Common myeloid progenitor, CD34-positive (primary cell): ENCODE results near the gene TFB2M.
A peak's percentile ranks its signal among the peaks of the same experiment; 100 is the strongest.

Experiments
- CTCF ChIA-PET: fragments of 350-600 bp; sonication (Branson Sonifier 250); formaldehyde crosslinking; loops from one replicate; lab custom pipeline; 2021; ENCODE audit warnings: antibody characterized with exemption; lab: Charles Lee
- POLR2A ChIA-PET: fragments of 350-600 bp; sonication (Branson Sonifier 250); formaldehyde crosslinking; loops from one replicate; lab custom pipeline; 2021; ENCODE audit warnings: antibody characterized with exemption; lab: Charles Lee
- DNase-seq, 3 donors: peaks; one replicate each; pipeline versions ENCODE4 v3.0.0 to v3.0.0-alpha.2; 2013
- H3K27ac ChIP-seq, 2 experiments: 1 replicate in 1 of 2; 2 replicates in 1 of 2; pipeline ENCODE4 v1.7.0; 2013; ENCODE audit warnings: inconsistent platforms in 2 of 2, low read length in 2 of 2, mild to moderate bottlenecking in 2 of 2, low read depth in 1 of 2, moderate library complexity in 1 of 2; ENCODE audit not compliant: severe bottlenecking in 2 of 2, insufficient read depth in 1 of 2, poor library complexity in 1 of 2
- H3K27me3 ChIP-seq, 5 experiments: replicated peaks in 2 of 5; 1 replicate in 3 of 5; 2 replicates in 2 of 5; pipeline versions ENCODE4 v1.6.1 to v1.7.0; 2013; ENCODE audit warnings: low read length in 4 of 5, mild to moderate bottlenecking in 2 of 5, moderate library complexity in 2 of 5, inconsistent platforms in 1 of 5; ENCODE audit not compliant: insufficient read depth in 5 of 5, control insufficient read depth in 4 of 5
- H3K36me3 ChIP-seq, 4 experiments: 1 replicate in 2 of 4; 2 replicates in 2 of 4; pipeline versions ENCODE4 v1.6.1 to v1.7.0; 2013; ENCODE audit warnings: low read length in 3 of 4, control low read depth in 1 of 4, mild to moderate bottlenecking in 1 of 4; ENCODE audit not compliant: control insufficient read depth in 4 of 4, insufficient read depth in 4 of 4
- H3K4me1 ChIP-seq, 4 experiments: 1 replicate in 3 of 4; 2 replicates in 1 of 4; pipeline versions ENCODE4 v1.6.1 to v1.7.1; 2013; ENCODE audit warnings: low read length in 3 of 4, mild to moderate bottlenecking in 3 of 4, control low read depth in 1 of 4, inconsistent platforms in 1 of 4, moderate library complexity in 1 of 4; ENCODE audit not compliant: control insufficient read depth in 4 of 4, insufficient read depth in 4 of 4; ENCODE audit errors: control extremely low read depth in 1 of 4
- H3K4me3 ChIP-seq, 7 experiments: 1 replicate in 4 of 7; 2 replicates in 3 of 7; pipeline versions ENCODE4 v1.5.1 to v1.7.0; 2013; ENCODE audit warnings: mild to moderate bottlenecking in 7 of 7, low read length in 6 of 7, moderate library complexity in 6 of 7, inconsistent platforms in 2 of 7, low read depth in 2 of 7, control low read depth in 1 of 7; ENCODE audit not compliant: insufficient read depth in 4 of 7, control insufficient read depth in 1 of 7; ENCODE audit errors: extremely low read depth in 1 of 7
- H3K9me3 ChIP-seq, 5 experiments: 1 replicate in 4 of 5; 2 replicates in 1 of 5; pipeline versions ENCODE4 v1.6.1 to v1.7.1; 2013; ENCODE audit warnings: low read length in 4 of 5, mild to moderate bottlenecking in 2 of 5, inconsistent platforms in 1 of 5, low read depth in 1 of 5, moderate library complexity in 1 of 5; ENCODE audit not compliant: control insufficient read depth in 4 of 5, insufficient read depth in 2 of 5; ENCODE audit errors: control extremely low read depth in 1 of 5
- WGBS: methylation state at CpG from one replicate; pipeline ENCODE4 v1.1.5; 2013; ENCODE audit not compliant: insufficient coverage; 5-methylcytosine and 5-hydroxymethylcytosine counted together

Gene TFB2M

DNA sequence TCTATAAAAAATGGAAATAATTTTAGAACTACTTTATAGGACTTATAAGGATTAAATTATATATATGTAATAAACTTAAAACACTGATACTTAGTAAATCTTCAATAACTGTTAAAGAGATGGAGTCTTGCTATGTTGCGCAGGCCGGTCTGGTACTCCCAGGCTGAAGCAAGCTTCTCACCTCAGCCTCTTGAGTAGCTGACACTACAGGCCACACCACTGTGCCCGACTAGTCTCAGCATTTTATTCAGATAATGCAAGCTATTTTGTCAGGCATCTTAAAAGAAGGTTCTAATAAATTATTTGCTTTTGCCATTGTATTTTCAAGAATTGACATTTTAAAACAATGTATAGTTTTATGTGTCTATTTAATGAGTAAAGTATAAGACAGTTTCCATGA is 21.0 kb upstream of the TFB2M start:
- peak overlapping the region in 1 of 2 experiments; percentile 75 for H3K27ac ChIP-seq
- peaks cover 7 to 41% (median 22%) of the 10 kb centered on the region in 4 experiments for H3K4me1 ChIP-seq
- H3K4me3 ChIP-seq: no peak overlapping the region
- WGBS: 94% methylated on average over 2 of the region's 3 CpGs
- no peak for DNase-seq
- H3K36me3 ChIP-seq: peaks cover 9 to 42% (median 21%) of the 10 kb centered on the region in 4 experiments
- POLR2A ChIA-PET: no interaction called here
- H3K9me3 ChIP-seq: peaks cover 0 to 6% (median 0%) of the 10 kb centered on the region in 5 experiments
- H3K27me3 ChIP-seq: no peaks in the 10 kb centered on the region
- CTCF ChIA-PET: interaction anchor here (0.7 to 1.9 kb wide), 4 partner anchors 10 to 20 kb away, joined by 3 to 8 read pairs (median 3); no protein-coding TSS in a partner anchor

DNA sequence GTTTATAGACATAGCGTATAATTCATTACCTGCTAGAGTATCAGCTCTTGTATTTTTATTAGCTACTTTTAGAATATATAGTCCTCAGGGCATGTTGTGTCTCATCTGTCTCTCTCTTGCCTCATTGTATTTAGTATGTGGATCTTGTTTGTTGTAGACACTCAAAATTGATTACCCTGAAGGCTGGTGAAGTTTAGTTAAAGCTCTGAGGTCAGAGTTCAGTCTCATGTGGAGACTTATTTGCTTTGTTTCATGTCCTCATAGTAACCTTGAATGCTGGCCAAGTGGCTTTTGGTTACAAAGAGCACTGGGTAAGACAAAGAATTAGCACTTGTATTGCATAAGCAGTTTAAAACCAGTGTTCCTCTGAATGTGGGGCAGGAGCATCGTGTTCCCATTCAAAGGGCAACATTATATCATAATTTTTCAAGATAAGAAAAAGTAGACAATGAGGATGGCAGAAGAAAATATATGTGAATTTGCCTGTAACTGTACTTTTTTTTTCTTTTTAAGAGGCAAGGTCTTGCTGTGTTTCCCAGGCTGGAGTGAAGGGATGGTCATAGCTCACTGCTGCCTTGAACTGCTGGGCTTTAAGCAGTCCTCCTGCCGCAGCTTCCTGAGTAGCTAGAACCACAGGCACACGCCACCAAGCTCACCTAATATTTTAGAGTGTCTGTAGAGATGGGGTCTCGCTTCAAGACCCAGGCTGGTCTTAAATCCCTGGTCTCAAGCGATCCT is 17.6 kb upstream of the TFB2M start:
- Histone ChIP-seq H3K27ac (peak overlapping the region; percentile 35 to 93), H3K27me3 (no peaks in the 10 kb centered on the region), H3K4me3 (no peak overlapping the region), H3K9me3 (no peaks in the 10 kb centered on the region), H3K36me3 (peaks cover 8 to 31% (median 17%) of the 10 kb centered on the region in 4 experiments), H3K4me1 (peaks cover 26 to 75% (median 52%) of the 10 kb centered on the region in 4 experiments)
- no CpG with 5 or more reads among the region's 6 CpGs for WGBS
- ChIA-PET CTCF (interaction anchor here (1.0 to 2.1 kb wide), 5 partner anchors 10 to 69 kb away, joined by 3 to 7 read pairs (median 4); no protein-coding TSS in a partner anchor), POLR2A (no interaction called here)
- no peak for DNase-seq

DNA sequence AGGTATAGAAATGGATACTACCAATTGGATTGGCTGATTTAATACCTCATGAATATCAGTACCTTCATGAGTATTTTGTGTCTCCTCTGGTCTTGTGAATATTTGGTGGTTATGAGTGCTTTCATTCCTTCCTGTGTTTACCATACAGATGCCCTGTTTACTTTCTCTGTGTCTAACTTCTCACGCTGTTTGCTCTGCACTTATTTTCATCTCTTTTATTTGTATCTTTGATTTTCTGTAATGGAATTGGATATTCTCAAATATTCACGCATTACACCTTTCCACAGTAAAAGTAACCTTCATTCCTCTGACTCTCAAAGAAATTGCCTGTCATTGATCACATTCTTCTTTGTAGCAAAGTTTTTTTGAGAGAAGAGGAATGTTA is 17.0 kb upstream of the TFB2M start:
- ChIA-PET CTCF (interaction anchor here (0.7 to 2.1 kb wide), 6 partner anchors 9 to 70 kb away, joined by 3 to 7 read pairs (median 4); no protein-coding TSS in a partner anchor), POLR2A (interaction anchor here (0.5 kb wide), 1 partner anchor 22 kb away, joined by 3 read pairs; no protein-coding TSS in a partner anchor)
- H3K36me3 ChIP-seq: peaks cover 8 to 31% (median 17%) of the 10 kb centered on the region in 4 experiments
- no peaks in the 10 kb centered on the region for H3K27me3 ChIP-seq
- H3K4me3 ChIP-seq: peak overlapping the region in 2 of 7 experiments; percentile 8 to 14
- no peak for DNase-seq
- H3K9me3 ChIP-seq: no peaks in the 10 kb centered on the region
- H3K27ac ChIP-seq: peak overlapping the region; percentile 35 to 93
- peaks cover 30 to 80% (median 57%) of the 10 kb centered on the region in 4 experiments for H3K4me1 ChIP-seq
- WGBS: no CpG with 5 or more reads among the region's 2 CpGs

DNA sequence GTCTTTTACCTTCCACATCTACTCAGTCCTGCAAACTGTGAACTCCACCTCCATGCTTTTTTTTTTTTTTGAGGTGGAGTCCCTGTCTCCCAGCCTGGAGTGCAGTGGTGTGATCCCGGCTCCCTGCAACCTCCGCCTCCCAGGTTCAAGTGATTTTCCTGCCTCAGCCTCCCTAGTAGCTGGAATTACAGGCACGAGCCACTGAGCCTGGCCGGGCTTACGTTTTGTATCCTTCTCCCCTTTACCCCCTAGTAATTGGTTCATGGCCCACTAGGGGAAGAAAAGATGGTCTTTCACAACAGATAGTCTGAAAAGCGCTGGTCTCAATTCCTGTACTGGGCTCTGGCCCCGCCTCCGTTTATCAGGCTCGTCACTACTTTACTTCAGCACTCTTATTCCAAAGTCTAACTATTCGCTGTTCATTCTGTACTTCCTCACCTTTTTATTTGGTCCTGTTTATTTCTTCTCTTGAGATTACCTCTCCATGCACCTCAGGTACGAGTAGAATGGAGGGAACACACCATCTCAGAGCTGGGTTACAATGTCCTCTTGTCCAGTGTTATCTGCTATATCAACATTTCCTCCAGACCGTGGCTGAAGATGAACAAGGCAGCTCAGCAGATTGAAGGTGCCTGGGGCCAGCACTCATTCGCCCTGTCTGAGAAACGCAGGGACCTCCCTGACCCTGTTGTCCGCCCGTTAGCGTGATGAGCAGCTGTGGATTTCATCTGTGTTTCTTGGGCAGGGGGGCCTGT is 16.4 kb upstream of the TFB2M start:
- Histone ChIP-seq H3K9me3 (no peaks in the 10 kb centered on the region), H3K36me3 (peaks cover 8 to 31% (median 17%) of the 10 kb centered on the region in 4 experiments), H3K4me3 (peak overlapping the region in 3 of 7 experiments; percentile 3 to 33 (median 29)), H3K27ac (peak overlapping the region; percentile 35 to 93), H3K27me3 (no peaks in the 10 kb centered on the region), H3K4me1 (peaks cover 34 to 80% (median 59%) of the 10 kb centered on the region in 4 experiments)
- peak in 2 of 3 donors; percentile 44 to 52 for DNase-seq
- WGBS: 84% methylated on average over 11 of the region's 17 CpGs
- ChIA-PET CTCF (interaction anchor here (0.7 to 2.1 kb wide), 6 partner anchors 9 to 71 kb away, joined by 3 to 8 read pairs (median 4); no protein-coding TSS in a partner anchor), POLR2A (interaction anchor here (0.5 kb wide), 1 partner anchor 21 kb away, joined by 3 read pairs; no protein-coding TSS in a partner anchor)

DNA sequence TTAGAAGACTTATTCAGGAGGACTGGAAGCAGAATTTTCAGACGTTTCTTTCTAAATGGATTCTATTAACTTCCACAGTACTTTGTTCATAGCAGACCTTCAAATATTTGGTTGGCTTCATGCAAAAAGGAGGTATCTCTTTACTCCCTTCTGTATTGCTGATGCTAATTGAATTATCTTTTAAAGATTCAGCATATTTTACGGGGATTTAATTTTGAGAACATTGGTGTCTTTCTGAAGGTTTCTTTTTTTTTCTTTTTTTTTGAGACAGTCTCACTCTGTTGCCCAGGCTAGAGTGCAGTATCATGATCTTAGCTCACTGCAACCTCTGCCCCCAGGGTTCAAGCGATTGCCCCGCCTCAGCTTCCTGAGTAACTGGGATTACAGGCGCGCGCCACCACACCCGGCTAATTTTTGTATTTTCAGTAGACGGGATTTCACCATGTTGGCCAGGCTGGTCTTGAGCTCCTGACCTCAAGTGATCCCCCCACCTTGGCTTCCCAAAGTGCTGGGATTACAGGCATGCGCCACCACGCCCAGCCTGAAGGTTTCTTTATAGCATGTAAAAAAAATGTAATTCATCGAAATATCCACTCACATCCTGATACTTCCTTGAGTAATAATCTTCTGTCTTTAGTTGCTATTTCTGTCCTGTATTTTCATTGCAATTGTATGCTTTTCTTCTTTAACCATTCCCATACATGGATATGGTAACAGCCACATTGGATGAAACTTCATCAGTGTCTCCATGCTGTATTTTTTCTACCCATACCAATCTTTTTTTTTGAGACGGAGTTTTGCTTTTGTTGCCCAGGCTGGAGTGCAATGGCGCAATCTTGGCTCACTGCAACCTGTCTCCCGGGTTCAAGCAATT is 14.7 kb upstream of the TFB2M start:
- Histone ChIP-seq H3K36me3 (peaks cover 8 to 31% (median 17%) of the 10 kb centered on the region in 4 experiments), H3K4me3 (peak overlapping the region in 3 of 7 experiments; percentile 25 to 44 (median 26)), H3K9me3 (no peaks in the 10 kb centered on the region), H3K4me1 (peaks cover 43 to 92% (median 74%) of the 10 kb centered on the region in 4 experiments), H3K27ac (peak overlapping the region; percentile 90 to 93), H3K27me3 (no peaks in the 10 kb centered on the region)
- POLR2A ChIA-PET: no interaction called here
- CTCF ChIA-PET: interaction anchor here (1.2 to 1.7 kb wide), 2 partner anchors 10 to 14 kb away, joined by 6 to 8 read pairs; no protein-coding TSS in a partner anchor
- DNase-seq: no peak
- WGBS: 85% methylated on average over 12 of the region's 15 CpGs

DNA sequence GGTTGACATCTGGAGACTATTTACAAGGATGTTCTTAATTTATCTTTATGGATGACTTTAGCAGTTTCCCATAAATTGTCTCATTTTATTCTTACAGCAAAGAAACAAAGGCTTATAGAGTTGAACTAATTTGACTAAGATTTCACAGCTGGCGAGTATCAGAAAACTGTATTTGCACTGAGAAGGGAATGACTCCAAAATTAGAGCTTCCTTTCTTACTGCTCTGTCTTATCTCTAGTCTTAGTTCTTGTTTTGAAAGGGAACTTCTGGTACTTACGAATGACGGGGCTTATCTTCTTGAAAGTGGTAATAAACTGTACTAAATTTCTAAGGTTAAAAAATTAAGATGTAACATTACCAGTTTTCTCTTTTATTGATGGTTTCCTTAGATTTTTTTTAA is 13.8 kb upstream of the TFB2M start:
- Histone ChIP-seq H3K27ac (peak overlapping the region; percentile 90 to 93), H3K27me3 (no peaks in the 10 kb centered on the region), H3K4me1 (peaks cover 43 to 96% (median 80%) of the 10 kb centered on the region in 4 experiments), H3K36me3 (peaks cover 6 to 27% (median 13%) of the 10 kb centered on the region in 4 experiments), H3K9me3 (no peaks in the 10 kb centered on the region), H3K4me3 (peak overlapping the region in 4 of 7 experiments; percentile 7 to 44 (median 24))
- ChIA-PET CTCF (interaction anchor here (1.6 to 2.6 kb wide), 3 partner anchors 10 to 13 kb away, joined by 9 to 11 read pairs (median 11); partner anchors contain the start of genes CNST and TFB2M), POLR2A (interaction anchor here (1.1 to 2.4 kb wide), 2 partner anchors 10 to 13 kb away, joined by 3 to 19 read pairs; partner anchors contain the start of genes CNST and TFB2M)
- WGBS: 0% methylated on average over 1 of the region's 3 CpGs
- peak in 2 of 3 donors; percentile 61 to 75 for DNase-seq
